Activated CD4-positive, CD25-positive, alpha-beta regulatory T cell (primary cell): ENCODE measurements around the gene GNGT1.
"Not testable (repeated sequence)": the region's sequence is repeated elsewhere in the genome, so short reads cannot be mapped to it uniquely, and the experiment has no call there.

Experiments
- DNase-seq, 4 experiments: peaks; one replicate each; lab custom pipeline; 2025; lab: John Stamatoyannopoulos, UW

Gene GNGT1

GRCh38 chr7:93910076-93910994, 4.0 kb downstream of the GNGT1 start:
- DNase-seq = no peak

- not testable (repeated sequence) for DNase-seq
Measured at GRCh38 chr7:93911242-93911641, 4.9 kb downstream of the GNGT1 start.

- not testable (repeated sequence) for DNase-seq
Measured at GRCh38 chr7:93911661-93912060, 5.3 kb downstream of the GNGT1 start.

GRCh38 chr7:93913197-93913596, 6.8 kb downstream of the GNGT1 start:
- no peak for DNase-seq

- no peak for DNase-seq
Measured at GRCh38 chr7:93914581-93915066, 8.3 kb downstream of the GNGT1 start.

GRCh38 chr7:93915206-93915842, 9.0 kb downstream of the GNGT1 start:
- DNase-seq = not testable (repeated sequence)

- DNase-seq = not testable (repeated sequence)
Measured at GRCh38 chr7:93915888-93916287, 9.5 kb downstream of the GNGT1 start.

- not testable (repeated sequence) for DNase-seq
Measured at GRCh38 chr7:93916315-93916714, 9.9 kb downstream of the GNGT1 start.

GRCh38 chr7:93920496-93921182, 14.3 kb downstream of the GNGT1 start:
- DNase-seq = no peak

- DNase-seq = no peak
Measured at GRCh38 chr7:93921186-93921585, 14.8 kb downstream of the GNGT1 start.

GRCh38 chr7:93921607-93922566, 15.5 kb downstream of the GNGT1 start, which contains the start of gene GNG11:
GNG11 (plus strand) TSS chr7:93921735; CDS start chr7:93922138, 403 bp downstream.
- no peak for DNase-seq

GRCh38 chr7:93923296-93923695, 16.9 kb downstream of the GNGT1 start:
- DNase-seq = no peak

GRCh38 chr7:93923942-93924341, 17.6 kb downstream of the GNGT1 start:
- no peak for DNase-seq

- DNase-seq = no peak
Measured at GRCh38 chr7:93926800-93927199, 20.4 kb downstream of the GNGT1 start.

- no peak for DNase-seq
Measured at GRCh38 chr7:93927585-93927984, 21.2 kb downstream of the GNGT1 start.

GRCh38 chr7:93931655-93932054, 25.3 kb downstream of the GNGT1 start:
- no peak for DNase-seq

GRCh38 chr7:93933156-93933555, 26.8 kb downstream of the GNGT1 start:
- DNase-seq = no peak

GRCh38 chr7:93935102-93935501, 28.7 kb downstream of the GNGT1 start:
- no peak for DNase-seq

GRCh38 chr7:93937818-93938217, 31.5 kb downstream of the GNGT1 start:
- no peak for DNase-seq

GRCh38 chr7:93938293-93938692, 31.9 kb downstream of the GNGT1 start:
- no peak for DNase-seq

- DNase-seq = no peak
Measured at GRCh38 chr7:93941945-93942344, 35.6 kb downstream of the GNGT1 start.
